ENCODE data around the gene R3HDML. TPM values are rescaled to one million over a fixed set of nuclear protein-coding genes. Genes with fewer than 3 reads are reported as not detected.
A peak's percentile ranks its signal among the peaks of the same experiment; 100 is the strongest.

The R3HDML gene
- total and polyA plus RNA-seq, 9 donors = not detected

DNA sequence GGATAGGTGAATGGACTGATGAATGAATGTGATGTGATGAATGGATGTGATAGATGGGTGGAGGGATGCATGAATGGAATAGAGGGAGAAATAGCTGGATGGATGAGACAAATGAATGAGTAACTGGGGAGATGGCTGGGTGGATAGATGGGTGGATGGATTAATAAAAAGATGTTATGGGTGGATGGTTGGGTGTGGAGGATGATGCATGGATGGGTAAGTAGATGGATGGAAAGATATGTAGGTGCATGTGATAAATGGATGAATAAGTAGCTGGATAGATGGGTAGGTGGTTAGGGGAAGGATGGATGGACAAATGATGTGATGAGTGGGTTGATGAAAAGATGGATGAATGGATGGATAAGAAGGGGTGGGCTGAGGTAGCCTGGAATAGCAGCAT lies 23.4 kb downstream of the R3HDML start:
- Histone ChIP-seq H3K4me3 (ENCODE audit: low read length) (no peak overlapping the region), H3K9me3 (replicated peaks; ENCODE audit: control insufficient read depth, low read depth, low read length) (no peaks in the 10 kb centered on the region), H3K4me1 (ENCODE audit: control insufficient read depth, insufficient read depth, low read length) (no peaks in the 10 kb centered on the region), H3K27me3 (ENCODE audit: control insufficient read depth, insufficient read depth, low read length) (no peaks in the 10 kb centered on the region), H3K36me3 (ENCODE audit: control insufficient read depth, insufficient read depth, low read length) (no peaks in the 10 kb centered on the region), H3K27ac (ENCODE audit: low read length) (no peak overlapping the region)
- no peak for DNase-seq

DNA sequence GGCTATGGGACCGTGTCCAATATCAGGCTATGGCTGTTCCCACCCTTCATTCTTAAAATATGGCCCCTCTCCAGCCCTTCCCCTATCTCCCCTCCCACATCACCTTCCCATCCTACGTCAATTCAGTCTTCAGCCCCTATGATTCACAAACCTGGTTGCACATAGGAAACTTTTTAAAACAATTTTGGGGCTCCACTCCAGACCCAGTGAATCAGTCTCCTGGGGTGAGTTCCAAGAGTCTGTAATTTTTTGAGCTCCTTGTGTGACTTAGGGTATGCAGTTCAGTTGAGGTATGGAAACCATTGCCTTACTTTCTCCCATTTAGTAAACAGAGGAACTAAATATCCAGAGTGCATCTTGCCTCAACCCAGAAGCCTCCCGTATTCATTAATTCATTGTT lies 24.2 kb downstream of the R3HDML start:
- Histone ChIP-seq H3K36me3 (ENCODE audit: control insufficient read depth, insufficient read depth, low read length) (no peaks in the 10 kb centered on the region), H3K27me3 (ENCODE audit: control insufficient read depth, insufficient read depth, low read length) (no peaks in the 10 kb centered on the region), H3K4me3 (ENCODE audit: low read length) (no peak overlapping the region), H3K27ac (ENCODE audit: low read length) (no peak overlapping the region), H3K4me1 (ENCODE audit: control insufficient read depth, insufficient read depth, low read length) (no peaks in the 10 kb centered on the region), H3K9me3 (replicated peaks; ENCODE audit: control insufficient read depth, low read depth, low read length) (no peaks in the 10 kb centered on the region)
- 79% methylated on average over 2 of the region's 3 CpGs for WGBS (ENCODE audit: insufficient coverage)
- DNase-seq = no peak

DNA sequence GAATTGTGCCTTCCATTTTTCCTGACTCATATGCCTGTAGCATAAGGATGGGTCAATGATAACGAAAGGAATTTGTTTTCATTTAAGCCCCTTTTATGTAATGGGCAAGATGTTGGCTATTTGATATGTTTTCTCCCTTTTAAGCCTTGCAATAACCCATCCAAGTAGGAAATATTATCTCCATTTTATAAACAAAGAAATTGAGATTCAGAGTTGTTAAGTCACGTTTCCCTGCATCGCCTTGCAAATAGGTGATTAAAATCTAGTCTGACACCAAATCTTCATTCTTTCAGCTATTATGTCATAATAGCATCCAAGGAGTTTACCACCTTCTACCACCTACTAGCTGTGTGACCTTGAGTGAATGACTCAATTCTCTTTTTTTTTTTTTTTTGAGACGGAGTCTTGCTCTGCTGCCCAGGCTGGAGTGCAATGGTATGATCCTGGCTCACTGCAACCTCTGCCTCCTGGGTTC lies 25.7 kb downstream of the R3HDML start:
- Histone ChIP-seq H3K4me1 (ENCODE audit: control insufficient read depth, insufficient read depth, low read length) (no peaks in the 10 kb centered on the region), H3K4me3 (ENCODE audit: low read length) (no peak overlapping the region), H3K9me3 (replicated peaks; ENCODE audit: control insufficient read depth, low read depth, low read length) (no peaks in the 10 kb centered on the region), H3K27ac (ENCODE audit: low read length) (no peak overlapping the region), H3K27me3 (ENCODE audit: control insufficient read depth, insufficient read depth, low read length) (no peaks in the 10 kb centered on the region), H3K36me3 (ENCODE audit: control insufficient read depth, insufficient read depth, low read length) (no peaks in the 10 kb centered on the region)
- no peak for DNase-seq
- no CpG with 5 or more reads among the region's 4 CpGs for WGBS (ENCODE audit: insufficient coverage)

DNA sequence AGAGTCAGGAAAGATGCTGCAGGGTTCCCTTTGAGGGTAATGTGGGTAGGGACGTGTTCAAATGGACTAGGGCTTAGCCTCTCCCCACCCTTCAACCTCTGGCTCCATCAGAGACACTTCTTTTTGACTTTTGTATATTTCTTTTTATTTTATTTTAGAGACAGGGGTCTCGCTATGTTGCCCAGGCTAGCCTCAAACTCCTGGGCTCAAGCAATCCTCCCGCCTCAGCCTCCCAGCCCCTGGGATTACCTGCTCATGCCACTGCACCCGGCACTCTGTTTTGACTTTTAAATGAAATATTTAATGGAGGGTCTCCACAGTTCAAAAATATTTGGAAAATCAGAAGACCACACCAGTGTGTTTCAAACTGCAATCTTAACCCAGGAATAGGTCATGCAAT lies 27.2 kb downstream of the R3HDML start:
- DNase-seq = no peak
- no peak overlapping the region for H3K4me3 ChIP-seq (ENCODE audit: low read length)
- H3K9me3 ChIP-seq (replicated peaks; ENCODE audit: control insufficient read depth, low read depth, low read length) = no peaks in the 10 kb centered on the region
- WGBS (ENCODE audit: insufficient coverage) = 100% methylated on average over 1 of the region's 4 CpGs
- no peaks in the 10 kb centered on the region for H3K27me3 ChIP-seq (ENCODE audit: control insufficient read depth, insufficient read depth, low read length)
- no peak overlapping the region for H3K27ac ChIP-seq (ENCODE audit: low read length)
- H3K4me1 ChIP-seq (ENCODE audit: control insufficient read depth, insufficient read depth, low read length) = no peaks in the 10 kb centered on the region
- H3K36me3 ChIP-seq (ENCODE audit: control insufficient read depth, insufficient read depth, low read length) = no peaks in the 10 kb centered on the region

DNA sequence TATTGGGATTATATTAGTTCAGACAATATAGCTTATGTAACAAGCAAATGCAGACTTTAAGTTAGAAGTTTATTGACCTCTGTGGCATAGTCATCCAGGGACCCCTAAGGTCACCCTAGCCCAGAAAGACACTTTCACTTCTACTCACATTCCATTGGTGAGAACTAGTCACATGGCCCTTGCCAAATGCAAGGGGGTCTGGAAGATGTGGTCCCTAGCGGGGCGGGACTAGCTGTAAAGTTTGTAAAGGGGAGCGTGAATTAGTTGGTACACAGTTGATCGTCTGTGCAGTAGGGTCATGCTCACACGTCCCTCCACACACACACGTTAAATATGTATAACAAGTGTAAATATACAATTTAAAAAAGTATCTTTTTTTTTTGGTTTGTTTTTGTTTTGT lies 27.9 kb downstream of the R3HDML start:
- H3K27ac ChIP-seq (ENCODE audit: low read length) = no peak overlapping the region
- no CpG with 5 or more reads among the region's 6 CpGs for WGBS (ENCODE audit: insufficient coverage)
- DNase-seq = no peak
- H3K36me3 ChIP-seq (ENCODE audit: control insufficient read depth, insufficient read depth, low read length) = no peaks in the 10 kb centered on the region
- no peaks in the 10 kb centered on the region for H3K4me1 ChIP-seq (ENCODE audit: control insufficient read depth, insufficient read depth, low read length)
- H3K9me3 ChIP-seq (replicated peaks; ENCODE audit: control insufficient read depth, low read depth, low read length) = no peaks in the 10 kb centered on the region
- no peak overlapping the region for H3K4me3 ChIP-seq (ENCODE audit: low read length)
- no peaks in the 10 kb centered on the region for H3K27me3 ChIP-seq (ENCODE audit: control insufficient read depth, insufficient read depth, low read length)

DNA sequence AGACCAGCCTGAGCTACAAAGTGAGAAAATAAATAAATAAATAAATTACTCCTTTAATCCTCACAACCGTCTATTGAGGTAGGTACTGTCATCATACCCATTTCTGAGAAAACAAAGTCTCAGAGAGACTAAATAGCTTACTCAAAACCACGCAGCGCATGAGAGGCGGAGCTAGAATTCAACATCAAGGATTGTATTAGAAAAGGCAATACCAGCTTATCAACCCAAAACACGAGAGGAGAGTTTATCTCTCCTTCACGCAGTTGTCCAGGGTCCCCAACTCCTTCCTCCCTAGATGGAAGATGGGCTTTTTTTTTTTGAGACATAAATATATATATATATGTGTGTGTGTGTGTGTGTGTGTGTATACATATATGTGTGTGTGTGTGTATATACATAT lies 30.9 kb downstream of the R3HDML start:
- Histone ChIP-seq H3K27me3 (ENCODE audit: control insufficient read depth, insufficient read depth, low read length) (no peaks in the 10 kb centered on the region), H3K9me3 (replicated peaks; ENCODE audit: control insufficient read depth, low read depth, low read length) (no peaks in the 10 kb centered on the region), H3K4me3 (ENCODE audit: low read length) (no peak overlapping the region), H3K4me1 (ENCODE audit: control insufficient read depth, insufficient read depth, low read length) (no peaks in the 10 kb centered on the region), H3K36me3 (ENCODE audit: control insufficient read depth, insufficient read depth, low read length) (no peaks in the 10 kb centered on the region), H3K27ac (ENCODE audit: low read length) (no peak overlapping the region)
- DNase-seq = no peak
- no CpG with 5 or more reads among the region's 6 CpGs for whole genome bisulfite sequencing (ENCODE audit: insufficient coverage)

DNA sequence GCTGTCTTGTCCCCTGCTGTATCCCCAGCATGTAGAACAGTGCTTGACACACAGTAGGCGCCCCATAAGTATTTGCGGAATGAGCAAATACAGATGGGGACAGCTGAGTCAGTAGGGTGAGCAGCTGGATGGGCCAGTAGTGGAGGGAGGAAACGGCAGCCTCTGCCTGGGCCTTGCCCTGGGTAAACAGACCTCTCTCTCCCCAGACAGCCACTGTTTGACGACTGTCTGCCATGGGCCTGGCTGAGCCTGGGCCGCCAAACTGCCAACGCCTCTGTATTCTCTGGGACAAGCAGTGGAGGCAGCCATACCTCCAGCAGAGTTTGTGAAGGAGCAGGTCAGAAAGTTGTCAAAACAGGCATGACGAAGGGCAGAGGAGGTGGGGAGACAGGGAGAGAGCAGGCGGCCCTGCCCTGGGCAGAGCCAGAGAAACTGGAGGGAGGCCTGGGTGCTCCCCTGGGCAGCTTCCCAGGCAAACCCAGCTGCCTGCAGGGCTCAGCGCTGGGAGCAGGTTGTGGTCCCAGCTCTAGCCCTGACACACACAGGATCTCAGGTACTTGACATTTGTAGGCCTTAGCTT lies 33.9 kb downstream of the R3HDML start:
- no peaks in the 10 kb centered on the region for H3K9me3 ChIP-seq (replicated peaks; ENCODE audit: control insufficient read depth, low read depth, low read length)
- no peak for DNase-seq
- WGBS (ENCODE audit: insufficient coverage) = 83% methylated on average over 3 of the region's 9 CpGs
- no peaks in the 10 kb centered on the region for H3K4me1 ChIP-seq (ENCODE audit: control insufficient read depth, insufficient read depth, low read length)
- no peak overlapping the region for H3K27ac ChIP-seq (ENCODE audit: low read length)
- H3K36me3 ChIP-seq (ENCODE audit: control insufficient read depth, insufficient read depth, low read length) = no peaks in the 10 kb centered on the region
- no peaks in the 10 kb centered on the region for H3K27me3 ChIP-seq (ENCODE audit: control insufficient read depth, insufficient read depth, low read length)
- no peak overlapping the region for H3K4me3 ChIP-seq (ENCODE audit: low read length)

DNA sequence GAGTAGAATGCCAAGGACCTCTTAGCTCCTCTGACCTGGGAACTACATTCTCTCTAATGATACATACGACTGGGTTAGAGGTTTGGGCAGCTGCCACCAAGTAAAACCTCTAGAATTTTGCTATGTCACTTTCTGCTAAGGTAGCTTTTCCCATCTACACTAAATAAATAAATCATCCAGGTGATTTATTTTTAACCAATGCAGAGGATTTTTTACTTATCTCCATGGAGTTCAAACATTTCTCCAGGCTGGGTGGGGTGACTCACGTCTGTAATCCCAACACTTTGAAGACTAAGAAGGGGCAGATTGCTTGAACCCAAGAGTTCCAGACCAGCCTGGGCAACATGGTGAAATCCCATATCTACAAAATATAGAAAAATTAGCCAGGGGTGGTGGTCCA lies 45.8 kb downstream of the R3HDML start:
- H3K36me3 ChIP-seq (ENCODE audit: control insufficient read depth, insufficient read depth, low read length) = no peaks in the 10 kb centered on the region
- H3K9me3 ChIP-seq (replicated peaks; ENCODE audit: control insufficient read depth, low read depth, low read length) = no peaks in the 10 kb centered on the region
- DNase-seq = no peak
- no peaks in the 10 kb centered on the region for H3K27me3 ChIP-seq (ENCODE audit: control insufficient read depth, insufficient read depth, low read length)
- no peak overlapping the region for H3K27ac ChIP-seq (ENCODE audit: low read length)
- no peak overlapping the region for H3K4me3 ChIP-seq (ENCODE audit: low read length)
- H3K4me1 ChIP-seq (ENCODE audit: control insufficient read depth, insufficient read depth, low read length) = no peaks in the 10 kb centered on the region
- WGBS (ENCODE audit: insufficient coverage) = no CpG with 5 or more reads among the region's 2 CpGs

DNA sequence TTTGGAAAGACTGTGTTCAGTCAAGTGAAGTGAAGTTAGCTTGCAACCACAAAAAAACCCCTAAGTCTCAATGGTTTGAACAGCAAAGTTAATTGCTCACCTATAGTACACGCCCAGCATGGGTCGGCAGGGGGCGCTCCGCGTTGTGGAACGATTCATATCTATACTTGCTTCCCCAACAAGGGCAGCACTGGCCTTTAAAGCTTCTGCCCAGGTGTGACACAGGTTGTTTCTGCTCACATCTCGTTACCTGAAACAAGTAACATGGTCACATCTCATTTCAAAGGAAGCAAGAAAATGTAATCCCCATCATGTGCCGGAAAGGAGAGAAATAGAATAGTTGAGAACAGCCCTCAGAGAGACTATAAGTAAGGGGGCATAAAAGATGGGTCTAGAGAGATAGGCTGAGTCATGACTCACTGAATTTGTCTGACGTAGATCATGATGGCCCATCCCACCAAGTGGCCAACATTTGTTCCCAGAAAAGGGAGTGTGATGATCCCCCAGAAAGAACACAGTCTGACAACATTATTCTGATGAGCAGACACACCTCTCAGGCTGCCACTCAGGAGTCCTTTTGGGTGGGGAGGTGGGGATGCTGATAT lies 47.7 kb downstream of the R3HDML start:
- no peaks in the 10 kb centered on the region for H3K36me3 ChIP-seq (ENCODE audit: control insufficient read depth, insufficient read depth, low read length)
- peaks cover 10% of the 10 kb centered on the region for H3K27me3 ChIP-seq (ENCODE audit: control insufficient read depth, insufficient read depth, low read length)
- peak; percentile 54 for DNase-seq
- H3K4me1 ChIP-seq (ENCODE audit: control insufficient read depth, insufficient read depth, low read length) = no peaks in the 10 kb centered on the region
- WGBS (ENCODE audit: insufficient coverage) = 0% methylated on average over 7 of the region's 9 CpGs
- no peaks in the 10 kb centered on the region for H3K9me3 ChIP-seq (replicated peaks; ENCODE audit: control insufficient read depth, low read depth, low read length)
- H3K27ac ChIP-seq (ENCODE audit: low read length) = no peak overlapping the region
- no peak overlapping the region for H3K4me3 ChIP-seq (ENCODE audit: low read length)

DNA sequence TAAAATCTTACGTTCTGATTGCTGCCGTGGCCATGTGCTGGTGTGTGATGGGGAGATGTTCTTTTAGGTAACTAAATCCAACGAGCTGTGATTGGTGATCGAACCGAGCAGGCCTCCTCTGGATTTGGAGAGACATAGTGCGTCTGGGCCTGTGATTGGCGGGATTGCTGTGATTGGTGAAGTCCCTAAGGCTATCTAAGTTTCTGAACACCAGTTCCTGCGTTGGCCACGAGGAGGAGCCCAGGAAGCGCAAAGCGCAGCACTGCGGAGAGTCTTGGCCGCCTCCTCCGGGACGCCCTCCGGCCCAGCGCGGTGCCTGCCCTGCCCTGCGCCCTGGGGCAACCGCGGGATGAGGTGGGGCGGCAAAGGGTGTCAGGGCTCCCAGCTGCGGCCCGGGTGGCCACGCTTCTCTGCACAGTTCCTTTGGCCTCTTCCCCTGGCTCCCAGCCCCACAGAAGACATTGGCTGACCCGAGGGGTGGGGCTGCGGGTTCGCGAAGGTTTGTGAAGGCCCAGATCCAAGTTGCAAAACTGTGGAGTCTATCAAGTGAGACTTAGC lies 51.7 kb downstream of the R3HDML start:
- WGBS (ENCODE audit: insufficient coverage) = 3% methylated on average over 23 of the region's 29 CpGs
- Histone ChIP-seq H3K27ac (ENCODE audit: low read length) (no peak overlapping the region), H3K27me3 (ENCODE audit: control insufficient read depth, insufficient read depth, low read length) (peaks cover 21% of the 10 kb centered on the region), H3K9me3 (replicated peaks; ENCODE audit: control insufficient read depth, low read depth, low read length) (no peaks in the 10 kb centered on the region), H3K4me3 (ENCODE audit: low read length) (no peak overlapping the region), H3K4me1 (ENCODE audit: control insufficient read depth, insufficient read depth, low read length) (no peaks in the 10 kb centered on the region), H3K36me3 (ENCODE audit: control insufficient read depth, insufficient read depth, low read length) (no peaks in the 10 kb centered on the region)
- DNase-seq = peak; percentile 36

All from muscle of leg (tissue), 11 donors.